HCT116 (cell line): ENCODE results near the gene TMEM192. TPM values are rescaled to one million over a fixed set of nuclear protein-coding genes. Genes with fewer than 3 reads are reported as not detected.

ENCODE experiments used
- ATAC-seq: fragments of 200-7000 bp; cut with Tn5 transposase; 2 replicates; pipeline ENCODE4 v1.9.1; 2020; ENCODE audit warnings: mild to moderate bottlenecking, moderate library complexity
- BruUV-seq: library from RNA; stranded (reverse); fragments of 400-500 nt; replicated peaks from 2 replicates; lab custom pipeline; 2021; lab: Mats Ljungman, UMichigan
- CTCF ChIA-PET: fragments of 300-600 bp; sonication (Branson Sonifier 250); formaldehyde crosslinking; loops from one replicate; lab custom pipeline; 2021; ENCODE audit warnings: antibody characterized with exemption; lab: Charles Lee
- POLR2A ChIA-PET: fragments of 300-600, 350-600 bp; sonication (Branson Sonifier 250); formaldehyde crosslinking; loops from one replicate; lab custom pipeline; 2021; ENCODE audit warnings: antibody characterized with exemption; lab: Charles Lee
- RAD21 ChIA-PET, 2 experiments: fragments of 300-600 bp; sonication (Branson Sonifier 250); formaldehyde crosslinking; loops; one replicate each; lab custom pipeline; 2023; ENCODE audit warnings: low total read pairs in 2 of 2; ENCODE audit not compliant: uncharacterized antibody in 2 of 2, unreplicated experiment in 2 of 2, low non-redundant PET in 1 of 2; lab: Charles Lee
- DNase-seq: peaks from one replicate; pipeline ENCODE4 v3.0.0-alpha.2; 2010; ENCODE audit warnings: low read depth, low spot score
- H2AFZ ChIP-seq: fragments of 200-600 bp; shearing (Covaris generic), sonication (generic); 2 replicates; pipeline ENCODE4 v1.6.1; 2017; ENCODE audit warnings: low read depth, mixed run types, mixed read lengths, antibody characterized with exemption, low read length; ENCODE audit not compliant: poor library complexity, severe bottlenecking
- H3K27ac ChIP-seq: 2 replicates; pipeline ENCODE4 v1.5.1; 2012; ENCODE audit warnings: low read depth, low read length
- H3K27me3 ChIP-seq: fragments of 200-600 bp; sonication (generic); 2 replicates; pipeline ENCODE4 v1.6.1; 2016; ENCODE audit warnings: mixed run types, low read length, mixed read lengths; ENCODE audit not compliant: insufficient read depth
- H3K36me3 ChIP-seq, 2 experiments: fragments of 200-500 bp in 1 of 2; fragments of 200-600 bp in 1 of 2; sonication (Bioruptor generic) in 1 of 2; sonication (generic) in 1 of 2; 2 replicates each; pipeline versions ENCODE4 v1.5.1 to v1.6.1; 2014 to 2016; ENCODE audit warnings: low read length in 2 of 2, inconsistent platforms in 1 of 2, mixed read lengths in 1 of 2, mixed run types in 1 of 2; ENCODE audit not compliant: insufficient read depth in 2 of 2, control insufficient read depth in 1 of 2
- H3K4me1 ChIP-seq, 2 experiments: fragments of 200-600 bp in 1 of 2; sonication (generic) in 1 of 2; 2 replicates each; pipeline versions ENCODE4 v1.5.1 to v1.6.1; 2012 to 2017; ENCODE audit warnings: low read length in 2 of 2, inconsistent platforms in 1 of 2, mild to moderate bottlenecking in 1 of 2, mixed read lengths in 1 of 2, mixed run types in 1 of 2, moderate library complexity in 1 of 2; ENCODE audit not compliant: insufficient read depth in 2 of 2, control insufficient read depth in 1 of 2
- H3K4me2 ChIP-seq: fragments of 200-600 bp; sonication (generic); 2 replicates; pipeline ENCODE4 v1.6.1; 2017; ENCODE audit warnings: mixed run types, low read length, mixed read lengths
- H3K4me3 ChIP-seq, 2 experiments: fragments of 200-600 bp in 1 of 2; sonication (generic) in 1 of 2; replicated peaks in 1 of 2; 2 replicates each; pipeline ENCODE4 v1.5.1; 2011 to 2016; ENCODE audit warnings: low read length in 2 of 2, control low read depth in 1 of 2, low read depth in 1 of 2, mild to moderate bottlenecking in 1 of 2, mixed read lengths in 1 of 2, mixed run types in 1 of 2
- H3K79me2 ChIP-seq: fragments of 200-600 bp; sonication (generic); 2 replicates; pipeline ENCODE4 v1.6.1; 2017; ENCODE audit warnings: mild to moderate bottlenecking, mixed run types, low read length, moderate library complexity, mixed read lengths; ENCODE audit not compliant: insufficient read depth
- H3K9ac ChIP-seq: fragments of 200-600 bp; sonication (generic); 2 replicates; pipeline ENCODE4 v1.6.1; 2016; ENCODE audit warnings: low read length, mixed read lengths
- H3K9me2 ChIP-seq: fragments of 200-600 bp; sonication (generic), shearing (Covaris generic); 2 replicates; pipeline ENCODE4 v1.6.1; 2017; ENCODE audit warnings: mixed run types, mild to moderate bottlenecking, moderate library complexity; ENCODE audit not compliant: insufficient read depth
- H3K9me3 ChIP-seq, 2 experiments: fragments of 200-500 bp in 1 of 2; fragments of 200-600 bp in 1 of 2; sonication (Bioruptor generic) in 1 of 2; sonication (generic) in 1 of 2; 2 replicates each; pipeline ENCODE4 v1.6.1; 2014 to 2017; ENCODE audit warnings: low read length in 2 of 2, mixed read lengths in 2 of 2, inconsistent platforms in 1 of 2, low read depth in 1 of 2, mild to moderate bottlenecking in 1 of 2, mixed run types in 1 of 2, moderate library complexity in 1 of 2; ENCODE audit not compliant: control insufficient read depth in 1 of 2, insufficient read depth in 1 of 2
- H4K20me1 ChIP-seq: fragments of 200-600 bp; sonication (generic), shearing (Covaris generic); 2 replicates; pipeline ENCODE4 v1.6.1; 2017; ENCODE audit warnings: mixed run types, mild to moderate bottlenecking, moderate library complexity; ENCODE audit not compliant: insufficient read depth
- ATF3 ChIP-seq: IDR thresholded peaks from 2 replicates; pipeline ENCODE4 v1.6.1; 2012
- CBX3 ChIP-seq: IDR thresholded peaks from 2 replicates; pipeline ENCODE4 v1.6.1; 2012; ENCODE audit warnings: low read depth
- CEBPB ChIP-seq: IDR thresholded peaks from 2 replicates; pipeline ENCODE4 v1.6.1; 2012; ENCODE audit warnings: low read depth
- CTCF ChIP-seq, 3 experiments: fragments of 200-600 bp in 1 of 3; sonication (generic) in 1 of 3; IDR thresholded peaks in 2 of 3; conservative IDR thresholded peaks in 1 of 3; 2 replicates each; pipeline ENCODE4 v1.5.1; 2012 to 2017; ENCODE audit warnings: low read depth in 2 of 3, low read length in 2 of 3, antibody characterized with exemption in 1 of 3, borderline replicate concordance in 1 of 3, control low read depth in 1 of 3, mild to moderate bottlenecking in 1 of 3, mixed read lengths in 1 of 3, mixed run types in 1 of 3, moderate library complexity in 1 of 3; ENCODE audit not compliant: insufficient read depth in 1 of 3
- ELF1 ChIP-seq: IDR thresholded peaks from 2 replicates; pipeline ENCODE4 v1.6.1; 2012; ENCODE audit warnings: low read depth, borderline replicate concordance
- FOSL1 ChIP-seq: IDR thresholded peaks from 2 replicates; pipeline ENCODE4 v1.6.1; 2012; ENCODE audit warnings: low read depth
- MAX ChIP-seq: IDR thresholded peaks from 2 replicates; pipeline ENCODE4 v1.6.1; 2012
- POLR2AphosphoS5 ChIP-seq: IDR thresholded peaks from 2 replicates; pipeline ENCODE4 v1.6.1; 2011; ENCODE audit warnings: mild to moderate bottlenecking, low read depth, low read length, moderate library complexity
- RAD21 ChIP-seq: IDR thresholded peaks from 2 replicates; pipeline ENCODE4 v1.6.1; 2012; ENCODE audit warnings: low read depth, mild to moderate bottlenecking
- SP1 ChIP-seq: IDR thresholded peaks from 2 replicates; pipeline ENCODE4 v1.6.1; 2012; ENCODE audit warnings: low read depth
- TCF7L2 ChIP-seq: IDR thresholded peaks from 2 replicates; pipeline ENCODE4 v1.7.0; 2011; ENCODE audit warnings: borderline replicate concordance, inconsistent platforms; ENCODE audit not compliant: insufficient read depth, insufficient read length; ENCODE audit errors: extremely low read depth
- YY1 ChIP-seq: IDR thresholded peaks from 2 replicates; pipeline ENCODE4 v1.6.1; 2011; ENCODE audit warnings: low read length, low read depth, moderate library complexity, mild to moderate bottlenecking; ENCODE audit not compliant: insufficient replicate concordance; ENCODE audit errors: extremely low read depth
- ZBTB33 ChIP-seq: IDR thresholded peaks from 2 replicates; pipeline ENCODE4 v1.6.1; 2011; ENCODE audit warnings: mild to moderate bottlenecking, low read length, moderate library complexity; ENCODE audit not compliant: insufficient replicate concordance; ENCODE audit errors: extremely low read depth
- ZNF274 ChIP-seq: fragments of 200-500 bp; sonication (Bioruptor generic); IDR thresholded peaks from 2 replicates; pipeline ENCODE4 v1.6.1; 2014; ENCODE audit warnings: mild to moderate bottlenecking, low read depth, low read length, inconsistent platforms
- intact Hi-C: fragments of 100-400 bp; cut with micrococcal nuclease; formaldehyde crosslinking; loops from 2 replicates; pipeline ENCODE4 v1.10.0; 2022
- total RNA-seq: library from RNA; stranded (reverse); gene quantifications from one replicate; pipeline ENCODE4 v1.2.1, GENCODE V29; 2021; ENCODE audit not compliant: unreplicated experiment

The TMEM192 gene
- total RNA-seq, 1 experiment from 2014 or later, result 13.1 TPM

GRCh38 chr4:165031436-165032211 lies 81.0 kb downstream of the TMEM192 start, which contains the start of gene TRIM60:
Gene TRIM60, plus strand, starts transcription at chr4:165031999. Its CDS starts 8,074 bp downstream, at chr4:165040073.
- H3K36me3 ChIP-seq, result no peaks in the 10 kb centered on the region
- no peak within 1 kb of the TSS for H2AFZ ChIP-seq
- no peak for ATAC-seq
- intact Hi-C loops, result no loop called here
- CTCF ChIA-PET, result no interaction called here
- TF ChIP-seq ZBTB33 (no peak), CBX3 (no peak), CEBPB (no peak), POLR2AphosphoS5 (no peak), CTCF (IDR thresholded peaks at IDR 0.05 in 2 of 3, conservative IDR thresholded peaks at IDR 0.05 in 1 of 3; ENCODE audit: borderline replicate concordance in 1 of 3, insufficient read depth in 1 of 3, low read depth in 2 of 3, low read length in 2 of 3) (no peak), TCF7L2 (no peak), ZNF274 (no peak), YY1 (no peak), MAX (no peak), RAD21 (no peak), FOSL1 (no peak), SP1 (no peak), ELF1 (no peak), ATF3 (no peak)
- POLR2A ChIA-PET, result no interaction called here
- no peaks in the 10 kb centered on the region for H3K27me3 ChIP-seq
- no peak within 1 kb of the TSS for H3K4me2 ChIP-seq
- no peaks in the 10 kb centered on the region for H4K20me1 ChIP-seq
- no peak within 1 kb of the TSS for H3K27ac ChIP-seq
- no peak within 1 kb of the TSS for H3K9ac ChIP-seq
- H3K4me1 ChIP-seq, result no peaks in the 10 kb centered on the region; a peak in 1 of 4 replicates
- RAD21 ChIA-PET, result no interaction called here
- H3K9me3 ChIP-seq, result no peaks in the 10 kb centered on the region
- H3K4me3 ChIP-seq, result no peak within 1 kb of the TSS
- no TSS peak for BruUV-seq
- no peak for DNase-seq
- H3K9me2 ChIP-seq, result no peaks in the 10 kb centered on the region
- no peaks in the 10 kb centered on the region for H3K79me2 ChIP-seq
